Esophagus (tissue), 2 donors: Measurements from ENCODE around the gene AFF3. TPM values are rescaled to one million over a fixed set of nuclear protein-coding genes. Genes with fewer than 3 reads are reported as not detected.

Experiments used
- H3K27ac ChIP-seq, 2 donors: one replicate each; pipeline ENCODE4 v1.5.1; 2013; ENCODE audit warnings: low read depth in 2 of 2, mild to moderate bottlenecking in 2 of 2, inconsistent platforms in 1 of 2, low read length in 1 of 2, moderate library complexity in 1 of 2
- H3K27me3 ChIP-seq, 2 donors: one replicate each; pipeline ENCODE4 v1.6.1; 2013; ENCODE audit warnings: low read length in 2 of 2, control low read depth in 1 of 2, mild to moderate bottlenecking in 1 of 2; ENCODE audit not compliant: insufficient read depth in 2 of 2, control insufficient read depth in 1 of 2
- H3K36me3 ChIP-seq, 2 donors: one replicate each; pipeline ENCODE4 v1.6.1; 2013; ENCODE audit warnings: low read length in 1 of 2; ENCODE audit not compliant: control insufficient read depth in 2 of 2, insufficient read depth in 2 of 2
- H3K4me1 ChIP-seq, 2 donors: one replicate each; pipeline ENCODE4 v1.6.1; 2013; ENCODE audit warnings: low read length in 1 of 2; ENCODE audit not compliant: control insufficient read depth in 2 of 2, insufficient read depth in 2 of 2
- H3K4me3 ChIP-seq, 2 donors: one replicate each; pipeline ENCODE4 v1.5.1; 2013; ENCODE audit warnings: low read length in 2 of 2, mild to moderate bottlenecking in 2 of 2, low read depth in 1 of 2, moderate library complexity in 1 of 2
- H3K9me3 ChIP-seq, 2 donors: one replicate each; pipeline ENCODE4 v1.6.1; 2013; ENCODE audit warnings: mild to moderate bottlenecking in 2 of 2, low read depth in 1 of 2, low read length in 1 of 2, moderate library complexity in 1 of 2; ENCODE audit not compliant: control insufficient read depth in 2 of 2, insufficient read depth in 1 of 2
- WGBS, 2 donors: extraction: QIAGEN DNeasy Blood & Tissue Kit; methylation state at CpG; one replicate each; pipeline ENCODE4 v1.1.7; 2013; 5-methylcytosine and 5-hydroxymethylcytosine counted together
- polyA plus RNA-seq, 2 donors: library from polyadenylated mRNA; stranded (reverse); fragments of 200-250 nt; gene quantifications; one replicate each; pipeline ENCODE4 v1.2.3, GENCODE V29; 2013
- donor health status: healthy with polysubstance abuse.
- donor health status: Bipolar disorder and iron deficiency.

AFF3 gene
- polyA plus RNA-seq, 2 donors: 1.0 to 1.1 TPM

DNA sequence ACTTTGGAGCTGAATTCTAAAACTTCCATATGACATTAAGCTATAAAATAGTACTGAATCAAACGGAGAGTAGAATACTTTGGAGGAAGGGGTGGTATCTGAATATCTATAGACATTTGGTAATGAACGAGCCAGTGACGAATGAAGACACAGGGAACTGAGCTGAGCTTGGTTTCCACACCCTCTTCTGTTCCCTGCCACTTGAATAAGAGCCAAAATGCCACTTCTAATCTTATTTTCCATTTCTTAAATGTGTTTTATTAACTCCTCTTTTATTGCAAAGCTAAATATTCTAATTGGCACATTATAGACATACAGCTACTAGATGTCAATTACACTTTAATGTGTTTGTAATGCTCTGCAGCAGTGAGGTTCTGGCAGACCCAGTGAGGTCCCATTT, 76.1 kb downstream of the AFF3 start:
- no peak overlapping the region for H3K27ac ChIP-seq
- H3K27me3 ChIP-seq: no peaks in the 10 kb centered on the region
- H3K4me1 ChIP-seq: no peaks in the 10 kb centered on the region
- no peaks in the 10 kb centered on the region for H3K9me3 ChIP-seq
- WGBS, 2 donors: 22 to 39% methylated on average over 3 of the region's 3 CpGs
- H3K4me3 ChIP-seq: no peak overlapping the region
- no peaks in the 10 kb centered on the region for H3K36me3 ChIP-seq

DNA sequence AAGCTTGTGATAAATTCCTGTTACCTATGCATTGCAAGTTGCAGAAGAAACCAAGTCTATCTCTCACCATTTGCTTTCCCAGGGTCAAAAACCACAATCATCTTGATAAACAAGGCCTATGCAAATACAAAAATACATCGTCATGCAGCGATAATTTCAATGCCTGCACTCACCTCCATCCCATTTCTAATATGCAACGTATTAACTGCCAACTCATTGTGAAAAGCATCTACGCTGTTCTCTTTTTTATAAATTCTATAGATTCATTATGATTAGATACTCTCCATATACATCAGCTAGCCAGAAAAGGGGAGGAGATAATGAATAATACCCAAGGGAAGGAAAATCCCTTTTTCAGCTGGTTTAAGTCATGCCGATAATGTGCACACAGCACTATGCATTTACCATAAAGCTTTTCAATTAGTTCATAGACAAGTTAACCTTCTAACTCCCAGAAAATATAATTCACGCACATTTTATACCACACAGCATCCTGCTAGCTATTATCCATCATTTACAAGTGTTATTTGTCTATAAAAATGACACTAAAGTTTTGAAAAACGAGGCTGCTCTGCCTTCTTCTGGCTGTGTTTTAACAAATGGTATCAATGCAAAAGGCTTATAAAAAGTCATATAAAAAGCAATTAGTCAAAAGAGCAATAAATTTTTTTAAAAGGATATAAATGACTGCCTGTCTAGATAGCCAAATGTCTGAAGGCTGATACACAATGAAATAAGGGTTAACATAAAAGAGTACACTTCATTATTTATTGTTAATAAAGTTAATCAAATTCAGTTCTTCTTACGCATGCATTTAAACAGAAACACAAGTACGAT, 77.6 kb downstream of the AFF3 start:
- H3K4me1 ChIP-seq: no peaks in the 10 kb centered on the region
- 71 to 74% methylated on average over 9 of the region's 9 CpGs for WGBS, 2 donors

GRCh38 chr2:100064165-100064564, 78.2 kb downstream of the AFF3 start:
- 76 to 83% methylated on average over 2 of the region's 2 CpGs for WGBS, 2 donors
- Histone ChIP-seq H3K4me1 (no peaks in the 10 kb centered on the region), H3K36me3 (no peaks in the 10 kb centered on the region), H3K4me3 (no peak overlapping the region), H3K27me3 (no peaks in the 10 kb centered on the region), H3K27ac (no peak overlapping the region), H3K9me3 (no peaks in the 10 kb centered on the region)

More for the DNA sequence above, 77.6 kb downstream of the AFF3 start:
- Histone ChIP-seq H3K4me3 (no peak overlapping the region), H3K9me3 (no peaks in the 10 kb centered on the region), H3K27ac (no peak overlapping the region), H3K36me3 (no peaks in the 10 kb centered on the region), H3K27me3 (no peaks in the 10 kb centered on the region)

DNA sequence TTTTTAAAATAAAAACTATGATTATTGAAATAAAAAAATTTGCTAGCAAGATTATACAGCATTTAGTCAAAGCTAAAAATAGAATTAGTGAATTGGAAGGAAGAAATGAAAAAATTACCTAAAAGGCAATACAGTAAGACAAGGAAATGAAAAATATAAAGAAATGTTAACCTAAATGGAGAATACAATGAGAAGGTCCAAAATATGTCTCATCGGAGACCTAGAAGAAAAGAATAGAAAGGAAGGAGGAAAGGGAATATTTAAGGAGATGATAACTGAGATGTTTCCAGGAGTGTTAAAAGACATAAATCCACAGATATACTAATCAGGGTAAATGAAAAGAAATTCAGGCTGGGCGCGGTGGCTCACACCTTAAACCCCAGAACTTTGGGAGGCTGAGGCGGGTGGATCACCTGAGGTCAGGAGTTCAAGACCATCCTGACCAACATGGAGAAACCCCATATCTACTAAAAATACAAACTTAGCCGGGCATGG, 78.9 kb downstream of the AFF3 start:
- H3K4me1 ChIP-seq: no peaks in the 10 kb centered on the region
- no peak overlapping the region for H3K4me3 ChIP-seq
- no peak overlapping the region for H3K27ac ChIP-seq
- H3K36me3 ChIP-seq: no peaks in the 10 kb centered on the region
- H3K9me3 ChIP-seq: no peaks in the 10 kb centered on the region
- no peaks in the 10 kb centered on the region for H3K27me3 ChIP-seq
- 94 to 96% methylated on average over 5 of the region's 5 CpGs for WGBS, 2 donors

DNA sequence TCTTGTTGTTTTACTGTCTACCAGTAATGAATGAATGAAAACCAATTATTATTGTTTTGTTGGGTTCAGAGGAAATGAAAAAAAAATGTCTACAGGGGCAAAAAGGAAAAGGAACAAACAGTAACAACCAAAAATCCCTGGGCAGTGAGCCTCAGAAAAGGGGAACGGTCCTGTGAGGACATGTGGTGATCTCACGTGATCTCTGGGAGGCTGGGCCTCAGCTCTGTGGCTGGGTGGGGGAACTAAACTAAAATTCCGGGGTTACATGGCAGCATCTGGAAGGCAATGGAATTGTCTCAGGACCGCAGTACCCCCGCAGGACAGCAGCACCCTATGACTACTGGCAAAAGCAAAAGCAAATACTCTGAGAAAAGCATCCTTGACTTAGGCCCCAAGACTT, 80.1 kb downstream of the AFF3 start:
- H3K27me3 ChIP-seq: no peaks in the 10 kb centered on the region
- no peaks in the 10 kb centered on the region for H3K4me1 ChIP-seq
- no peaks in the 10 kb centered on the region for H3K36me3 ChIP-seq
- 91 to 94% methylated on average over 5 of the region's 5 CpGs for WGBS, 2 donors
- no peak overlapping the region for H3K27ac ChIP-seq
- no peak overlapping the region for H3K4me3 ChIP-seq
- H3K9me3 ChIP-seq: no peaks in the 10 kb centered on the region

DNA sequence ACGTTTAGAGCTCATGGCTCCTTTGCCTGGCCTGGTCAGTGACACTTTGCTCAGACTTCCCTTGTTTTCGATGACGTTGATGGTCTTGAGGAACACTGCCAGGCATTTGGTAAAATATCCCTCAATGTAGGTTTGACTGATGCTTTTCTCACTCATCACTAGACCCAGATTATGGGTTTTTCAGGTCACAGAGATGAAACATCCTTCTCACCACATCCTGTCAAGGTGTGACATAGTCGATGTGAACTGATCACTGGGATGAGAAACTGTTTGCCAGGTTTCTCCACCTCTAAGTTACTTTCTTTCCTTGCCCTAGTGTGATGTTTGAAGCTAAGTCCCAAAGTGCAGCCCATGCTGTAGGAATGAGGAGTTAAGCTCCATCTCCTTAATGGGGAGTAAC, 81.5 kb downstream of the AFF3 start:
- WGBS, 2 donors: 75 to 80% methylated on average over 4 of the region's 4 CpGs
- H3K27ac ChIP-seq: no peak overlapping the region

DNA sequence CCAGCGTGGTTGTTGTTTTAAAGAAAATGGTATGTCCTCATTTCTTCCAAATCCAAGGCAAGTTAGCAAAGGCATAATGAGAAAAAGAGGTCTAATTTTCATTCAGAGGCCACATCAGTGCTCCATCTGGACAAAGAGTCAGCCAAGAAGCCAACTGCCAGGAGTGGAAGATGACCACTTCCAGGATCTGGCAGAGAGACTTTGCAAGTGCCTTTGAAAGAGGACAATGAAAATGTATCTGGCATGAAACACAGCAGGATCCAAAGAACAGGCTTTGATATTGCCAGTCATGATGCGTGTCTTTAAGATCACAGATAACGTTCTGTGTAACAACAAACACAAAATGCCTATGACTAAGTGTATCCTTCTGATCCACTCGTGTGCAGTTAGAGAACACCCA, 82.8 kb downstream of the AFF3 start:
- Histone ChIP-seq H3K4me1 (no peaks in the 10 kb centered on the region), H3K27ac (no peak overlapping the region), H3K4me3 (no peak overlapping the region), H3K9me3 (no peaks in the 10 kb centered on the region), H3K27me3 (no peaks in the 10 kb centered on the region), H3K36me3 (no peaks in the 10 kb centered on the region)
- WGBS, 2 donors: 84 to 87% methylated on average over 4 of the region's 4 CpGs

More for the DNA sequence above, 81.5 kb downstream of the AFF3 start:
- Histone ChIP-seq H3K9me3 (no peaks in the 10 kb centered on the region), H3K4me1 (no peaks in the 10 kb centered on the region), H3K36me3 (no peaks in the 10 kb centered on the region), H3K27me3 (no peaks in the 10 kb centered on the region), H3K4me3 (no peak overlapping the region)

- no peaks in the 10 kb centered on the region for H3K9me3 ChIP-seq
- no peaks in the 10 kb centered on the region for H3K27me3 ChIP-seq
- no peak overlapping the region for H3K4me3 ChIP-seq
- H3K36me3 ChIP-seq: no peaks in the 10 kb centered on the region
- H3K27ac ChIP-seq: no peak overlapping the region
- no peaks in the 10 kb centered on the region for H3K4me1 ChIP-seq
Measured at GRCh38 chr2:100057901-100058261, 84.5 kb downstream of the AFF3 start.

GRCh38 chr2:100054426-100054825, 88.0 kb downstream of the AFF3 start:
- H3K27me3 ChIP-seq: no peaks in the 10 kb centered on the region
- H3K9me3 ChIP-seq: no peaks in the 10 kb centered on the region
- no peak overlapping the region for H3K4me3 ChIP-seq
- 79 to 86% methylated on average over 2 of the region's 2 CpGs for WGBS, 2 donors
- no peaks in the 10 kb centered on the region for H3K4me1 ChIP-seq
- H3K36me3 ChIP-seq: no peaks in the 10 kb centered on the region
- no peak overlapping the region for H3K27ac ChIP-seq
